Cardiac fibroblast (primary cell): Measurements from ENCODE around the gene CRYGN.

ENCODE experiments used
- DNase-seq, 2 donors: peaks; one replicate each; pipeline versions ENCODE4 v3.0.0 to v3.0.0-alpha.2; 2010; ENCODE audit warnings: low read depth in 2 of 2
- H3K4me3 ChIP-seq, 2 donors: replicated peaks in 1 of 2; 1 replicate in 1 of 2; 2 replicates in 1 of 2; pipeline ENCODE4 v1.5.1; 2011; ENCODE audit warnings: low read depth in 2 of 2, low read length in 2 of 2, mild to moderate bottlenecking in 2 of 2, moderate library complexity in 1 of 2
- TF ChIP-seq, protein P1 (sequence below): IDR thresholded peaks from one replicate; pipeline ENCODE4 v1.5.1; 2011; ENCODE audit warnings: low read depth, mild to moderate bottlenecking, low read length, inconsistent platforms

Gene CRYGN

DNA sequence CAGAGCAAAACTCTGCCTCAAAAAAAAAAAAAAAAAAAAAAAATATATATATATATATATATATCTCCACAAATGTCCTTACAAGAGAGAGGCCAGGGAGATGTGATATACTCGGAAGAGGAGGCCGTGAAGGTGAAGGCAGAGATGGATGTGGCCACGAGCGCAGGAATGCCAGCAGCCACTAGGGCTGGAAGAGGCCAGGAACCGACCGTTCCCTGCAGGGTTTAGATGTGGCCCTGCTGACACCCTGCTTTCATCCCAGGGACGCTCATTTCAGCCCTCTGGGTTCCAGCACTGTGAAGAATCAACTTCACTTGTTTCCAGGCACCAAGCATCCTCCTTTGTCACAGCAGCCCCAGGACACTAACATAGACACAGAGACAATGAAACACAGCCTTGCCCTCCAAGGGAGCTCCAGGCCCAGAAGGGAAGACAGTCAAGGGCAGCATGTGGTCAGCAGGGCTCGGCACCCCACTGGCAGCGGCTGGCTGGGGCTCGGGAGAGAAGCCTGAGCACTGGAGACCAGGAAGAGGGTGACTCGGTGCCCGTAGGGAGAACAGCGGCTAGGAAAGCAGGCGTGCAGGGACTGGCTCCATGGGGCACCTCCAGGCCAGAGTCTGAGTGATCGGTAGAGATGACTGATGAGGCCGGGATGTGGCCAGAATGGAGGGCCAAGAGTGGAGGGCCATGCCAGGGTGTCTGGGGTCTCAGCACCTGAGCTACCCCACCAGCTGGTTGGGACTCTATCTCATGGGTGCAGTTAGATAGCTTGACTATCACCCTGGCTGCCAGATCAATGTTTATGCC, 37.7 kb downstream of the CRYGN start:
- H3K4me3 ChIP-seq: no peak overlapping the region
- TF ChIP-seq, protein P1, sequence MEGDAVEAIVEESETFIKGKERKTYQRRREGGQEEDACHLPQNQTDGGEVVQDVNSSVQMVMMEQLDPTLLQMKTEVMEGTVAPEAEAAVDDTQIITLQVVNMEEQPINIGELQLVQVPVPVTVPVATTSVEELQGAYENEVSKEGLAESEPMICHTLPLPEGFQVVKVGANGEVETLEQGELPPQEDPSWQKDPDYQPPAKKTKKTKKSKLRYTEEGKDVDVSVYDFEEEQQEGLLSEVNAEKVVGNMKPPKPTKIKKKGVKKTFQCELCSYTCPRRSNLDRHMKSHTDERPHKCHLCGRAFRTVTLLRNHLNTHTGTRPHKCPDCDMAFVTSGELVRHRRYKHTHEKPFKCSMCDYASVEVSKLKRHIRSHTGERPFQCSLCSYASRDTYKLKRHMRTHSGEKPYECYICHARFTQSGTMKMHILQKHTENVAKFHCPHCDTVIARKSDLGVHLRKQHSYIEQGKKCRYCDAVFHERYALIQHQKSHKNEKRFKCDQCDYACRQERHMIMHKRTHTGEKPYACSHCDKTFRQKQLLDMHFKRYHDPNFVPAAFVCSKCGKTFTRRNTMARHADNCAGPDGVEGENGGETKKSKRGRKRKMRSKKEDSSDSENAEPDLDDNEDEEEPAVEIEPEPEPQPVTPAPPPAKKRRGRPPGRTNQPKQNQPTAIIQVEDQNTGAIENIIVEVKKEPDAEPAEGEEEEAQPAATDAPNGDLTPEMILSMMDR: no peak
- no peak for DNase-seq

DNA sequence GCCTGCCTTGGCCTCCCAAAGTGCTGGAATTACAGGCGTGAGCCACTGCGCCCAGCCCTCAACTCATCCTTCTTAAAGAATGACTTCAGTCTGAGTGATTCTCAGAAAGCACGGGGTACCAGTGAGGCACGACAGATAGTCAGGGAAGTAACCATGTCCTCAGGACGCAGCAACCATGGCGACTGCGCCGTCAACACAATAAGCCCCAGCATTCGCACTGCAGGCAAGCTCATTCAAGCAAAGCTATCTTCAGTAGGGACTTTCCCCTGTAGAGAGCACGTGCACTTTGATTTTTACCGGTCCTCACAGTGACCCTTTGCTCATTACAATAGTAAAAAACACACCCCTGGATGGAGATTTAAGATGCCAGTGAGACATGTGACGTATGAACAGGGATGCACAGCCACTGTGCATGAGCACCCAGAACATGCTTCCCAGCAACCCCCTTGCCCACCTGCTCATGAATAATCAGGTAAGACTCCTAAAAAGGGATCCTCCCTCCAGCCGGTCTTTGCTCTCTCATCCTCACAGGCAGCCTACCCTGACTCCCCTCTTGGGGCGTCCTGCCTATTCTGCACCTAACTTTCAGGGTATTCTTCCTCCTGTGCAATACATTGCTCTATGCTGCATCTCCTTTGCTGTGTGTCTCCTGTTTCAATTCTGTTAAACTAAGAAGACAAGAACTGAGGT, 39.2 kb downstream of the CRYGN start:
- H3K4me3 ChIP-seq: no peak overlapping the region
- TF ChIP-seq, protein P1: no peak
- DNase-seq: no peak

DNA sequence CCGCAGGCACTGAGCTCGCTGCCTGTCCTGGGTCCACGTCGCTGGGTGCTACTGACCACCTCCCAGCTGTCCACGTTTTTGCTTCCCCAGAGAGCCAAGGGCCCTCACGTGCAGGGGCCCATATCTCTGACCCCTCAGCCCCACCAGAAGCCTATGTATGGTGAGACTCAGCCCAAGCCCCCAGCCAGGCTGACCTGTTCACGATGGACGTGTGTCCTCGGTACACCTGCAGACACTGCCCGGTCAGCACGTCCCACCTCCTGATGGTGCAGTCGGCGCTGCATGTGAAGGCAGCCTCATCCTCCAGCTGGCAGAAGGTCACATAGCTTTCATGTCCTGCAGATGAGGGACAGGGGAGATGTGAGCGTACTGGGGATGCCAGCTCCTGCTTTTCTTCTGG, 40.0 kb downstream of the CRYGN start:
- TF ChIP-seq, protein P1: no peak
- DNase-seq: no peak
- H3K4me3 ChIP-seq: no peak overlapping the region

DNA sequence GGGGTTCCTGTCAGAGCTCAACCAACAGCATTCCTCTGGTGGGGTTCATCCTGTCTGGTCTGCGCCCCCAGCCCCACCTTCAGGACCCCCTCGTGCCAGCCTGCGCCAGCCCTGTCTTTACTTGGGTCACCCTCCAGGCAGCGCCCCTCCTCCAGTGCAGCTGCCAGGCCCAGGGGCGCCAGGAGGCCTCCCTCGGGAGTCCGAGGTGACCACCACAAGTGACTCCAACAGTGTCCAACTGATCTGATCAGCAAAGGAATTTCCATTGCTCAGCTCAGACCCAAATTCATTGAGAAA, 40.7 kb downstream of the CRYGN start:
- TF ChIP-seq, protein P1: no peak
- DNase-seq: no peak
- no peak overlapping the region for H3K4me3 ChIP-seq

DNA sequence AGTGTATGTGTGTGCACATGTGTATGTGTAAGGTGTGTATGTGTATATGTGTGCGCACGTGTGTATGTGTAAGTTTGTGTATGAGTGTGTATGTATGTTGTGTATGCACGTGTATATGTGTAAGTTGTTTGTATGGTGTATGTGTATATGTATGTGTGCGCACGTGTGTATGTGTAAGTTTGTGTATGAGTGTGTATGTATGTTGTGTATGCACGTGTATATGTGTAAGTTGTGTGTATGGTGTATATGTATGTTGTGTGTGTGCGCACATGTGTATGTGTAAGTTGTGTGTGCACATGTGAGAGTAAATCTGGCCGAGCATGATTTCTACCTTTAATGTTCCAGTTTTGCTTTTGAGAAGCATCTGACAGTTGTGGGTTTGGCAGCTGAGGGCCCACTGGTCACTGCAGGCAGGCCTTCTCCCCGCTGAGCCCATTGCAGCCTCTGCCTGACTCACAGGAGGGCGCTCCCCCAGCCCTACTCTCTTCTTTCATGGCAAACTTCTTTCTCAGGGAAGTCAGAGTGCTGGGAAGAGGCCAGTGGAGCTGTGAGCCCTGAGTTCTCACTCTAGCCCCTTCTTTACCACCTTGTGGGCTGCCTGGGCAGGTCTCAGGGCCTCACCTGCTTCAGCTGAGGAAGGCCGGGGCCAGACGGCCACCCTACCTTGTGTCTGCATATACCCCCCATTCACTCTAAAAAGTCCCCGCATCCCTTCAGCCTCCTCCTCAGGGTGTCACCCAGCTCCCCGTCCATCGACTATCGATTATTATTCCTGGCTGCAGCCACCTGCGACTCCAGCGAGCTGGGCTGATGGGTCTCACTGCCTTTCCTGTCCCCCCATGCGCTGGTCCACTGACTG, 41.3 kb downstream of the CRYGN start:
- no peak for DNase-seq
- no peak overlapping the region for H3K4me3 ChIP-seq
- TF ChIP-seq, protein P1: no peak

DNA sequence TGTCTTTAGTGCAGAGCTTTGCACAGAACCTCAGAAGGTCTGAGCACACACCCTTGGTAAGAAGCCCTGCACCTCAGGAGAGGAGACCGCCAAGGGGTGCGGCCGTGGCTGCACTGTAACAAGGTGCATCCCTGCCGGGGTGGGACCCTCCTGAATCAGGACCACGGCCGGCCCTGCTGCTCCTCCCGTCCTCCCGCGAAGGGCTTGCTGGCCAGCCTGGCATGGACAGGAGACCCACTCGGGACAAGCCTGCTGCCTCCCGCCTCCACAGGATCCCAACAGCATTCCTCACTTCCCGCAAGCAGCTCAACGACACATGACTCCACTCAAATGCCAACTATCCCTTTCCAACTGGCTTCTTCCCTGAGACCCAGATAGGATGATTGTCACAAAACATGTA, 42.9 kb downstream of the CRYGN start:
- H3K4me3 ChIP-seq: no peak overlapping the region
- TF ChIP-seq, protein P1: no peak
- DNase-seq: no peak
